Stimulated activated naive CD8-positive, alpha-beta T cell treated with anti-CD3 and anti-CD28 coated beads, Interleukin-15, Interleukin-2, amounts not matched to agents 100 ng/mL and 50 ng/mL, for 24 hours (primary cell): ENCODE measurements around the gene PCDHB4.
A peak's percentile ranks its signal among the peaks of the same experiment; 100 is the strongest.
"Not testable (repeated sequence)": the region's sequence is repeated elsewhere in the genome, so short reads cannot be mapped to it uniquely, and the experiment has no call there.

ENCODE experiments used
- H3K27ac Mint-ChIP-seq: one replicate; pipeline ENCODE4 v1.8.0; 2021; ENCODE audit warnings: mild to moderate bottlenecking, mixed read lengths
- H3K27me3 Mint-ChIP-seq: one replicate; pipeline ENCODE4 v1.8.0; 2021; ENCODE audit warnings: mixed read lengths
- H3K36me3 Mint-ChIP-seq: one replicate; pipeline ENCODE4 v1.8.0; 2021; ENCODE audit warnings: low read depth, mixed read lengths
- H3K4me1 Mint-ChIP-seq: one replicate; pipeline ENCODE4 v1.8.0; 2021; ENCODE audit warnings: low read depth, mixed read lengths
- H3K4me3 Mint-ChIP-seq: one replicate; pipeline ENCODE4 v1.8.0; 2021; ENCODE audit warnings: mild to moderate bottlenecking, mixed read lengths
- H3K9me3 Mint-ChIP-seq: one replicate; pipeline ENCODE4 v1.8.0; 2021; ENCODE audit warnings: mixed read lengths

PCDHB4 gene

GRCh38 chr5:141121563-141121962, at the start of gene PCDHB4:
Gene PCDHB4, plus strand, starts transcription at chr5:141121818. Its CDS starts 181 bp downstream, at chr5:141121999.
- Mint-ChIP-seq H3K36me3 (no peaks in the 10 kb centered on the region), H3K4me3 (no peak within 1 kb of the TSS), H3K27me3 (peaks cover 27% of the 10 kb centered on the region), H3K9me3 (peaks cover 16% of the 10 kb centered on the region), H3K27ac (no peak within 1 kb of the TSS), H3K4me1 (no peaks in the 10 kb centered on the region)

- H3K27me3 Mint-ChIP-seq = peaks cover 36% of the 10 kb centered on the region
- no peaks in the 10 kb centered on the region for H3K36me3 Mint-ChIP-seq
- no peaks in the 10 kb centered on the region for H3K4me1 Mint-ChIP-seq
- H3K27ac Mint-ChIP-seq = no peak overlapping the region
- H3K9me3 Mint-ChIP-seq = peaks cover 8% of the 10 kb centered on the region
- no peak overlapping the region for H3K4me3 Mint-ChIP-seq
These were observed 43.8 kb upstream of the PCDHB4 start for GRCh38 chr5:141077826-141078225.

- Mint-ChIP-seq H3K36me3 (no peaks in the 10 kb centered on the region), H3K9me3 (peaks cover 4% of the 10 kb centered on the region), H3K4me1 (peaks cover 5% of the 10 kb centered on the region), H3K27me3 (peaks cover 49% of the 10 kb centered on the region), H3K4me3 (no peak overlapping the region), H3K27ac (no peak overlapping the region)
These were observed 39.4 kb upstream of the PCDHB4 start for GRCh38 chr5:141082228-141082627.

- Mint-ChIP-seq H3K4me3 (peak overlapping the region; percentile 76), H3K27me3 (peaks cover 40% of the 10 kb centered on the region), H3K4me1 (peaks cover 5% of the 10 kb centered on the region), H3K27ac (no peak overlapping the region), H3K36me3 (no peaks in the 10 kb centered on the region), H3K9me3 (no peaks in the 10 kb centered on the region)
These were observed 37.1 kb upstream of the PCDHB4 start for GRCh38 chr5:141084487-141084989.

DNA sequence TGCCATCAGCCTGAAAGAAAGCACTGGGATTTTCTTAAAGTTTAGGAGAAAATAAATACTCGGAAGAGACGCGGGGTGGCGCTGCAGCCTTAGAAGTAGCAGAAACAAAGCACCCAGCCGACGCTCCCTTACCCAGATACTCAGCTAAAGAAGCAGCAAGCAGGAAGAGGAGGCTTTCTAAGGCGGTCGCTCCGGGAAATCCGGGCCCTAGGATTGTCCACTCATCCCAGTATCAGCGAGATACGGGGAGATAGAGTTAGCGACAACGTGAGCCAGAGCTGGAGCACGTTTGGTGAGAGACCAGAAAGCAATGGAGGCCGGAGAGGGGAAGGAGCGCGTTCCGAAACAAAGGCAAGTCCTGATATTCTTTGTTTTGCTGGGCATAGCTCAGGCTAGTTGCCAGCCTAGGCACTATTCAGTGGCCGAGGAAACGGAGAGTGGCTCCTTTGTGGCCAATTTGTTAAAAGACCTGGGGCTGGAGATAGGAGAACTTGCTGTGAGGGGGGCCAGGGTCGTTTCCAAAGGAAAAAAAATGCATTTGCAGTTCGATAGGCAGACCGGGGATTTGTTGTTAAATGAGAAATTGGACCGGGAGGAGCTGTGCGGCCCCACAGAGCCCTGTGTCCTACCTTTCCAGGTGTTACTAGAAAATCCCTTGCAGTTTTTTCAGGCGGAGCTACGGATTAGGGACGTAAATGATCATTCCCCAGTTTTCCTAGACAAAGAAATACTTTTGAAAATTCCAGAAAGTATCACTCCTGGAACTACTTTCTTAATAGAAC, 26.9 kb upstream of the PCDHB4 start, which contains the start of gene PCDHB2:
Gene PCDHB2 (plus strand): TSS at position 135 of the 782 bp plus-strand sequence. CDS start 176 bp downstream, at position 311.
- Mint-ChIP-seq H3K36me3 (peaks cover 9% of the 10 kb centered on the region), H3K4me3 (no peak within 1 kb of the TSS), H3K4me1 (no peaks in the 10 kb centered on the region), H3K27ac (no peak within 1 kb of the TSS), H3K27me3 (peaks cover 48% of the 10 kb centered on the region), H3K9me3 (peaks cover 25% of the 10 kb centered on the region)

DNA sequence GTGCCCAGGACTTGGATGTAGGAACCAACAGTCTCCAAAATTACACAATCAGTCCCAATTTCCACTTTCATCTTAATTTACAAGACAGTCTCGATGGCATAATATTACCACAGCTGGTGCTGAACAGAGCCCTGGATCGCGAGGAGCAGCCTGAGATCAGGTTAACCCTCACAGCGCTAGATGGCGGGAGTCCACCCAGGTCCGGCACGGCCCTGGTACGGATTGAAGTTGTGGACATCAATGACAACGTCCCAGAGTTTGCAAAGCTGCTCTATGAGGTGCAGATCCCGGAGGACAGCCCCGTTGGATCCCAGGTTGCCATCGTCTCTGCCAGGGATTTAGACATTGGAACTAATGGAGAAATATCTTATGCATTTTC, 26.4 kb upstream of the PCDHB4 start:
- Mint-ChIP-seq H3K9me3 (peaks cover 26% of the 10 kb centered on the region), H3K4me3 (no peak overlapping the region), H3K27me3 (peaks cover 51% of the 10 kb centered on the region), H3K36me3 (peaks cover 9% of the 10 kb centered on the region), H3K27ac (no peak overlapping the region), H3K4me1 (no peaks in the 10 kb centered on the region)

- not testable (repeated sequence) for H3K36me3 Mint-ChIP-seq, H3K4me1 Mint-ChIP-seq, H3K4me3 Mint-ChIP-seq, H3K27ac Mint-ChIP-seq
- Mint-ChIP-seq H3K9me3 (peaks cover 26% of the 10 kb centered on the region), H3K27me3 (peaks cover 59% of the 10 kb centered on the region)
These were observed 25.4 kb upstream of the PCDHB4 start for GRCh38 chr5:141096181-141096580.

DNA sequence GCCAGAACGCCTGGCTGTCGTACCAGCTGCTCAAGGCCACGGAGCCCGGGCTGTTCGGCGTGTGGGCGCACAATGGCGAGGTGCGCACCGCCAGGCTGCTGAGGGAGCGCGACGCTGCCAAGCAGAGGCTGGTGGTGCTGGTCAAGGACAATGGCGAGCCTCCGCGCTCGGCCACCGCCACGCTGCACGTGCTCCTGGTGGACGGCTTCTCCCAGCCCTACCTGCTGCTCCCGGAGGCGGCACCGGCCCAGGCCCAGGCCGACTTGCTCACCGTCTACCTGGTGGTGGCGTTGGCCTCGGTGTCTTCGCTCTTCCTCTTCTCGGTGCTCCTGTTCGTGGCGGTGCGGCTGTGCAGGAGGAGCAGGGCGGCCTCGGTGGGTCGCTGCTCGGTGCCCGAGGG, 25.0 kb upstream of the PCDHB4 start:
- H3K4me1 Mint-ChIP-seq, H3K27ac Mint-ChIP-seq, H3K4me3 Mint-ChIP-seq, H3K36me3 Mint-ChIP-seq: not testable (repeated sequence)
- H3K9me3 Mint-ChIP-seq = peaks cover 30% of the 10 kb centered on the region
- peaks cover 63% of the 10 kb centered on the region for H3K27me3 Mint-ChIP-seq

- H3K4me1 Mint-ChIP-seq = no peaks in the 10 kb centered on the region
These were observed 21.3 kb upstream of the PCDHB4 start, which contains the start of gene PCDHB3 for GRCh38 chr5:141100243-141100805. Gene PCDHB3, plus strand, starts transcription at chr5:141100473. Its CDS starts 177 bp downstream, at chr5:141100650.

DNA sequence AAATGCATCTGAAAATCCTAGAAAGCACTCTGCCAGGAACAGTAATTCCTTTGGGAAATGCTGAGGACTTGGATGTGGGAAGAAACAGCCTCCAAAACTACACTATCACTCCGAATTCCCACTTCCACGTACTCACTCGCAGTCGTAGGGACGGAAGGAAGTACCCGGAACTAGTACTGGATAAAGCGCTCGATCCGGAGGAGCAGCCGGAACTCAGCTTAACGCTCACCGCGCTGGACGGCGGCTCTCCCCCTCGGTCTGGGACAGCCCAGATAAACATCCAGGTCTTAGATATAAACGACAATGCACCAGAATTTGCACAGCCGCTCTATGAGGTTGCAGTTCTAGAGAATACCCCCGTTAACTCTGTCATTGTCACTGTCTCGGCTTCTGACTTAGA, 20.6 kb upstream of the PCDHB4 start:
- peaks cover 12% of the 10 kb centered on the region for H3K9me3 Mint-ChIP-seq
- H3K4me3 Mint-ChIP-seq = no peak overlapping the region
- H3K4me1 Mint-ChIP-seq = no peaks in the 10 kb centered on the region
- no peaks in the 10 kb centered on the region for H3K36me3 Mint-ChIP-seq
- no peak overlapping the region for H3K27ac Mint-ChIP-seq
- peaks cover 53% of the 10 kb centered on the region for H3K27me3 Mint-ChIP-seq

More at GRCh38 chr5:141100243-141100805, 21.3 kb upstream of the PCDHB4 start, which contains the start of gene PCDHB3:
- Mint-ChIP-seq H3K36me3 (peaks cover 7% of the 10 kb centered on the region), H3K9me3 (peaks cover 18% of the 10 kb centered on the region), H3K27me3 (peaks cover 58% of the 10 kb centered on the region), H3K27ac (no peak within 1 kb of the TSS), H3K4me3 (no peak within 1 kb of the TSS)

DNA sequence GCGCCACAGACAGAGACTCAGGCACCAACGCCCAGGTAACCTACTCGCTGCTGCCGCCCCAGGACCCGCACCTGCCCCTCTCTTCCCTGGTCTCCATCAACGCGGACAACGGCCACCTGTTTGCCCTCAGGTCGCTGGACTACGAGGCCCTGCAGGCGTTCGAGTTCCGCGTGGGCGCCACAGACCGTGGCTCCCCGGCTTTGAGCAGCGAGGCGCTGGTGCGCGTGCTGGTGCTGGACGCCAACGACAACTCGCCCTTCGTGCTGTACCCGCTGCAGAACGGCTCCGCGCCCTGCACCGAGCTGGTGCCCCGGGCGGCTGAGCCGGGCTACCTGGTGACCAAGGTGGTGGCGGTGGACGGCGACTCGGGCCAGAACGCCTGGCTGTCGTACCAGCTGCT, 19.5 kb upstream of the PCDHB4 start:
- Mint-ChIP-seq H3K9me3 (peaks cover 12% of the 10 kb centered on the region), H3K27me3 (peaks cover 51% of the 10 kb centered on the region)
- not testable (repeated sequence) for H3K4me3 Mint-ChIP-seq, H3K27ac Mint-ChIP-seq, H3K4me1 Mint-ChIP-seq, H3K36me3 Mint-ChIP-seq

DNA sequence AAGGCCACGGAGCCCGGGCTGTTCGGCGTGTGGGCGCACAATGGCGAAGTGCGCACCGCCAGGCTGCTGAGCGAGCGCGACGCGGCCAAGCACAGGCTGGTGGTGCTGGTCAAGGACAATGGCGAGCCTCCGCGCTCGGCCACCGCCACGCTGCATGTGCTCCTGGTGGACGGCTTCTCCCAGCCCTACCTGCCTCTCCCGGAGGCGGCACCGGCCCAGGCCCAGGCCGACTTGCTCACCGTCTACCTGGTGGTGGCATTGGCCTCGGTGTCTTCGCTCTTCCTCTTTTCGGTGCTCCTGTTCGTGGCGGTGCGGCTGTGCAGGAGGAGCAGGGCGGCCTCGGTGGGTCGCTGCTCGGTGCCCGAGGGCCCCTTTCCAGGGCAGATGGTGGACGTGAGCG, 19.1 kb upstream of the PCDHB4 start:
- peaks cover 48% of the 10 kb centered on the region for H3K27me3 Mint-ChIP-seq
- H3K27ac Mint-ChIP-seq, H3K36me3 Mint-ChIP-seq, H3K4me1 Mint-ChIP-seq, H3K4me3 Mint-ChIP-seq: not testable (repeated sequence)
- H3K9me3 Mint-ChIP-seq = peaks cover 12% of the 10 kb centered on the region

DNA sequence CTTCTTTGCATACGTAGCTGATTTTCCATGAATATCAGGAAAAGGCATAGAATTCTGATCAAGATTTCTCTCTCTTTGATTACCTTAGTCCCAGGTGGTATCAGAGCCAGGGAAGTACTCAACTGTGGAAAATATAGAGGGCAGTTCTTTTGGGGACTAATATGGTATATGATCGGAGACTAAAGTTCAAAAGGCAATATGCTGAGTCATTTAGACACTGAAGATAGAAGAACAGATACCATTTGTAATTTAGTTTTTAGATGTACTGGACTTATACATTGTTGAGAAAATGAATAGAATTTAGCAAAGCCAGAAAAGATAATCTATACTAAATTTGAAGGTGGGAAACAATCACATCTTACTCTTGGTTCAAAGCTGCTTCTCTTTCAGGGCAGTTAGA, 16.3 kb upstream of the PCDHB4 start:
- H3K9me3 Mint-ChIP-seq = peaks cover 8% of the 10 kb centered on the region
- H3K27ac Mint-ChIP-seq = no peak overlapping the region
- H3K4me3 Mint-ChIP-seq = no peak overlapping the region
- H3K36me3 Mint-ChIP-seq = no peaks in the 10 kb centered on the region
- H3K4me1 Mint-ChIP-seq = no peaks in the 10 kb centered on the region
- peaks cover 33% of the 10 kb centered on the region for H3K27me3 Mint-ChIP-seq

GRCh38 chr5:141119250-141119649, 2.4 kb upstream of the PCDHB4 start:
- no peaks in the 10 kb centered on the region for H3K4me1 Mint-ChIP-seq
- no peak overlapping the region for H3K27ac Mint-ChIP-seq
- H3K9me3 Mint-ChIP-seq = peaks cover 25% of the 10 kb centered on the region
- no peak overlapping the region for H3K4me3 Mint-ChIP-seq
- H3K36me3 Mint-ChIP-seq = no peaks in the 10 kb centered on the region
- peaks cover 26% of the 10 kb centered on the region for H3K27me3 Mint-ChIP-seq

- no peak overlapping the region for H3K4me3 Mint-ChIP-seq
- H3K27me3 Mint-ChIP-seq = peaks cover 27% of the 10 kb centered on the region
- no peaks in the 10 kb centered on the region for H3K36me3 Mint-ChIP-seq
- peaks cover 12% of the 10 kb centered on the region for H3K9me3 Mint-ChIP-seq
- H3K4me1 Mint-ChIP-seq = no peaks in the 10 kb centered on the region
- H3K27ac Mint-ChIP-seq = no peak overlapping the region
These were observed 367 bp downstream of the PCDHB4 start for GRCh38 chr5:141121985-141122384.
